CD4-positive, alpha-beta T cell treated with Interleukin-21 for 1 hour (primary cell): Measurements from ENCODE around the gene SPOCK1.
"Not testable (repeated sequence)": the region's sequence is repeated elsewhere in the genome, so short reads cannot be mapped to it uniquely, and the experiment has no call there.

Experiments used
- DNase-seq: peaks from one replicate; pipeline ENCODE4 v3.0.0-alpha.2; 2020

SPOCK1 gene

DNA sequence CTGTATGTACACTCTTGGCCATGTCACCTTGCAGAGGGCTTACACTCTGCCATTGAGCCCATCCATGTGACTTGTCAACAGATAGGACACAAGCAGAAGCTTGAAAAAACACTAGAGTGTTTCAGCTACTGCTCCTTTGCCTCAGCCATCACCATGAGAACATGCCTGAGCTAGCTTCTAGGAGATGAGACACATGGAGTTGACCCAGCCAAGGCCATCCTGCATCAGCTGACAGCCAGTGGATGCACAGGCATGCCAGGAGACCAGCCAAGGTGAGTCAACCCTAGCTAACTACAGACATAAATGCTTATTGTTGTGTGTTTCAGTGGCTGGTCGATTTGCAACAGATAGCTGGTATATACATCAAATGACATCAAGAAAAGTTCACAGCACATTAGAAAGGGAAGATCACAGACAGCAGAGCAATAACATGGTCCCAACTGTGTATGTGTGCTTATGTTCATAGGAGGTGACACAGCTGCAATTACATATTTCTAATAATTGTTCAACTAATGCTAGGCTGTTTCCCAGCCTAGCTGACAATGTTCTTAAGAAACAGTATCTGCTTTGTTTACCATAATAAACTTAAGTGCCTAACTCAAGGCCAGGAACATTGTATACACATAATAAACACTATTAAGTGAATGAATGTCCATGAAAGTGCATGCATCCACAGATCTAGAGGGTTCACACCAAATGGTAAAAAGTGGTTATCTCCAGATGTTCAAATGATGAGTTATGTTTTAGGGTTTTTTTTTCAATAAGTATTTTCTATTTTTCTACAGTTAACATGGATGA, 105.7 kb downstream of the SPOCK1 start:
- no peak for DNase-seq

DNA sequence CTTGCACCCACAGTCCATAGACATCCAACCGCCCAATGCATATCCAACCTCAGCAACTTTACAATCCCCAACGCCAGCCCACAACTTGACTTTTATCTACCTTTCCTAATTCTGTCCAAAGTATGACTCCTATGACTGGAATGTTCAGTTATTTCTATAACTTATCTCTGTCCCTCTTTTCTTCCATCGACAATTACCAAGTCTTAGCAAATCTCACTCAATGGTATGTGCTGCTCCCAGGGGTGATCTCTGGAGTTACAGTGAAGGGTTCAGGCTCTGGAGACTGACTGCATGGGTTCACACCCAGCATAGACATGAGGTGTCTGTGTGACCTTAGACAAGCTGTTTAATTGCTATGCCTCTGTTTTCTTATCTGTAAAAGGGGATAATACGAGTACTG, 106.9 kb downstream of the SPOCK1 start:
- DNase-seq: no peak

DNA sequence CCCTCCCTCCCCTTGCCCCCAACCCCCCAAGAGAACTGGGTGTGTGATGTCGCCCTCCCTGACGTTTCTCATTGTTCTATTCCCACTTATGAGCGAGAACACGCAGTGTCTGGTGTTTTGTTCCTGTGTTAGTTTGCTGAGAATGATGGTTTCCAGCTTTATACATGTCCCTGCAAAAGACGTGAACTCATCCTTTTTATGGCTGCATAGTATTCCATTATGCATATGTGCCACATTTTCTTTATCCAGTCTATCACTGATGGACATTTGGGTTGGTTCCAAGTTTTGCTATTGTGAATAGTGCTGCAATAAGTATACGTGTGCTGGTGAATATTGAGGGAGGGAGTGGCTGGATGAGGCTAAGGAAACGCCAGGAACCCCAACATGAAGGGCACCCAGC, 108.1 kb downstream of the SPOCK1 start:
- DNase-seq: not testable (repeated sequence)

DNA sequence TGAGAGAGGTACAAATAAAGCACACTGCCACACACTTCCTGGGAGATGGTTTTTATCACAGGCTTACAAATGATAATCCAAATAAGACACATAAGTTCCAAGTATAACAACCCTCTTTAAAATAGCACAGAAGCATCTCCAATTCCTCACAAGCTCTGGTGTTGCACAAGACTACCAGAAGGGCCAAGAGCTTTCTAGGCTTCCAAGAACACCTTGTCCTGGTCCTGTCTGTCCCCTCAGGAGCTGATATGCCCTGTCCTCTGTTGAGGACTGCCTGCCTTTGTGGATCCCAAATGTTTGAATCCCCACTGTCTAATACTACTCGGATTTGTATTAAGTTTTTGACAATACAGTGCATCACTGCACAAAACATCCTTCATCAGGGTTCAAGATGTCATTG, 110.1 kb downstream of the SPOCK1 start:
- DNase-seq: no peak

DNA sequence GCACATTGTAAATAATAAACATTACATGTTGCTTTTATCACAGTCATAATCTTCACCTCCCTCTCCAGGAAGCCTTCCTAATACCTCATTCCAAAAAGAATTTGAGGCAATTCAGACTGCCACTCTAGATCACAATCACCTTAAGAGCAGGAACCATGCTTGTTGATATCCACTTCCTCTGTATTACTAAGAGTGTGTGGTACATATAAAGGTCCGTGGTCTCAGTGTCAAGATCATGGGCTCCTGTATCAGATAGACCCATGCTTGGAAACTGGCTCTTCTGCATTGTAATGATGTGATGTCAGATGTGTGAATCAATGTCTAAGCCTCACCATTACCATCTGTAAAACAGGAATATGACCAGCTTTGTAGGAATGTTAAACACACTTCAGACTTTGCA, 114.1 kb downstream of the SPOCK1 start:
- DNase-seq: no peak

DNA sequence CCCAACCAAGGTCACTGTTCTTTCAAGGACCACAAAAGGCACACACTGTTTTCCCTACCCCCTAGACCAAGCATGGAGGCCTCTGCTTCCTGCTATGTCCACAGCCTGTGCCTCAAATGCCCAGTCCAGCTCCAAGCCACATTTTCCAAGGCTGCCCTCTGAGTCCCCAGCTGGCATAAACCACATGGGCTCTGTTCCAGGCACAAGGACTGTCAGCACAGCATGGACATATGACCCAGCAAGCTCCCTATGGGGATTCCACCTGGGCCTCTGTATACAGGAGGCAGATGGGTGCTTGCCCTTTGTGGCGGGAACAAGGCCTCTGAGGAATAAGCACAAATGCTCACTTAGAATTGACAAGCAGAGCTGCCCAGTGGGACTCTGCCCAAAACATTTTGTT, 115.2 kb downstream of the SPOCK1 start:
- no peak for DNase-seq

DNA sequence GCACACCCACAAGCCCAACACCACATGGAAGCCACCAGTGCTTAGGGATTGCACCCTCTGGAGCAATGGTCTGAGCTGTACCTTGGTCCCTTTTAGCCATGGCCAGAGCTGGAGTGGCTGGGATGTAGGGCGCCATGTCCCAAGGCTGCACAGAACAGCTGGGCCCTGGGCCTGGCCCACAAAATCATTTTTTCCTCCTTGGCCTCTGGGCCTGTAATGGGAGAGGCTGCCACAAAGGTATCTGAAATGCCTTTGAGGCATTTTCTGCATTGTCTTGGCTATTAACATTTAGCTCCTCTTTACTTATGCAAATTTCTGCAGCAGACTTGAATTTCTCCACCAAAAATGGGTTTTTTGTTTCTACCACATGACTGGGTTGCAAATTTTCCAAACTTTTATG, 117.6 kb downstream of the SPOCK1 start:
- no peak for DNase-seq

DNA sequence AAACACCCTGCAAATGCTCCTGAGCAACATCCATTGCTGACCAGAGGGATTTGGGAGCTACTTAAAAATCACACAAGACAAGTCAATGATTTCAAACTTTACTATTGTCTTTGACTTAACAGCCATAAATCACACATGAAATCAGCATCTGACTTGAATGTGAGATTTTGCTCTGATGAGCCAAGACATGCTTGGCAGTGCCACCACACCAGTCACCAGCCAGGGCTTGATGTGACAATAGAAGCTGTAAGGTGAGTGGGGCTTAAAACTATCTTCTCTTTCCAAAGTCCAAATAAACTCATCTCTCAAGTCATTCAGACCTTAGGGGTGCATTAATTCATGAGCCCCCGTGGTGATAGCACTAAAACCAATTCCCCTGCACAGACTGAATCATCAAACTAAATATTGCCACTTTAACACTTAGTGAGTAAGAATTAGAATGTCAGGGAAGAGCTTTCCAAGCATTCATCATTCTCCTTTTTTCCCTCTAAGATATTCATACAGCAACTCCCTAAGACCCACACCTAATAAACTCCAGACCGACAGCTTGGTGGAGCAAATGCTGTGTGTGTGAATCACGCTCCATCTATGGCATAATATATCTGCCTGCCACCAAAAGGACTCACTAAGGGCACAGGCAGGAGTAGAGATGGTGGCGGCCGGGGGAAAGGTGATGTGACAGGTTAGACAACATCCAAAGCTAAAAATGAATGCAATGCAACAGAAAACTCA, 119.4 kb downstream of the SPOCK1 start:
- DNase-seq: no peak

DNA sequence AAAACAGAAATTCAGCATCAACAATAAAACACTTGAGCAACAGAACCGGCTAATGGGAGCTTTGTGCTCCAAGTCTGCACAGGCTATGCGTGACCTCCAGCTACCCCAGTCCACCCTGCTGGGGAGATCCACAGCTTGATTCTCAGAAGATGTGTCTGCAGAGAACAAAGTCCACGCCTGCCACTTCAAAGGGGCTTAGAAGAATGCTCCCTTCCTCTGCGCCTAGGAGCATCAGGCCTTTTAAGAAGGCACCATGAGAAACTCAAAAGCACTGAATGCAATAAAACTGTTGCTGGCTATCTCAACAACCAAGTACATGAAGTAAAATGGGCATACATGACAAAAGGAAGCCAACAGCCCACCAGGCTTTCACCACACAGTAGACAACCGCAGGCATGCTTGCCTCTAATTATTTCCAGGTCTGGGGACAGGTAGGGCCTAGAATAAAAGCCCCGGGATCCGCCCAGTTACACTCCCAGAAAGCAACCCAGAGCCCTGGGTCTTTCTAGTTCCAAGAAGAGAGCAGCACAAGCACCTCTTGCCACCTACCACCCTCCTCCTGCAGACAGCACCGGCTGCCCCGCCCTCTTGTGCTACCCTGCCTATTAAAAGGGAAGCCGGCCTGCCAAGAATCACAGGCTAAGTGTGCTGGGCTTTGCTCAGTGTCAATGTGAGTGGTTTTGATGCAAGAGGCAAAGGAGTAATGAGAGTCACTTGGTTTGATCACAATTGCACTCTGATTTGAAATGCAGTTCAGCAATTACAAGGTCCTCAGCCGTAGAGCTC, 123.2 kb downstream of the SPOCK1 start:
- no peak for DNase-seq

DNA sequence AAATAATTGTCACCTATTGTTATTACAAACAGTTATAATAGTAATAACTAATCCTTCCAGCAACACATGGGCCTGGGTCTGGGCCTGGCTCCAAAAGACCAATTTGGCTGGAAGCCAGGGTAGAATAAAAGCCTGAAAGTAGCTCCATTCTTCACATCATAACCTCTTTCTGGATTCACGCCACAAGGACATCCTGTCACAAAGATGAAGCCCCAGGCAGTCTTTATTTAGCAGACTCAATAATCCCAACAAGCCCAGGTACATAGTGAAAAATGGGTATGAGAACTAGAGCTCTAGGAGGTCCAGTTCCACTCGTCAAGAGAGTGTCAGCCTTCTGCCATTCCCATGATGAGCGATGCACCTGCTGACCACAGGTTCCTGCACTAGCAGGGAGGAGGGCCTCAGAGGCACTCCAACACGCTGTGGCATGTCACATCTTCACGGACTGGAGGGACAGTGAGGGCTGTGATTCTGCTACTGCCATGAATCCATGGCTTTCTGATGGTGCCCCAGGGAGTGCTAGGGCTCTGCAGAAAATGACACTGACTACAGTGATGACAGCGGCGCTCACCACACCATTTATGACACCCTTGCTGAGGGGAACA, 124.9 kb downstream of the SPOCK1 start:
- DNase-seq: no peak

DNA sequence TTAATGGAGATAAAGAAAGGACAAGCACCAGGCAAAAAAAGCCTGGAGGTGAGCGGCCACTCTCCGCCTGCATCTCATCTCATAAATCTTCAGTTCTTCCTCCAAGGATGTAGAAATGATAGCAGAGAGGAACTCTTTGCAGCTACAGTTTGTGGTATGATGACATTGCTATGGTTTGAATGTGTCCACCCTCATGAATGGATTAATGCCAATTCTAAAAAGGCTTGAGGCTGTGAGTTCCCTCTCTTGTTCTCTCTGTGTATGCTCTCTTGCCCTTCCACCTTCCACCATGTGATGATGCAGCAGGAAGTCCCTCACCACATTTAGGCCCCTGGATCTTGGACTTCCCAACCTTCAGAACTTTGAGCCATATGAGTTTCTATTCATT, 126.4 kb downstream of the SPOCK1 start:
- no peak for DNase-seq

DNA sequence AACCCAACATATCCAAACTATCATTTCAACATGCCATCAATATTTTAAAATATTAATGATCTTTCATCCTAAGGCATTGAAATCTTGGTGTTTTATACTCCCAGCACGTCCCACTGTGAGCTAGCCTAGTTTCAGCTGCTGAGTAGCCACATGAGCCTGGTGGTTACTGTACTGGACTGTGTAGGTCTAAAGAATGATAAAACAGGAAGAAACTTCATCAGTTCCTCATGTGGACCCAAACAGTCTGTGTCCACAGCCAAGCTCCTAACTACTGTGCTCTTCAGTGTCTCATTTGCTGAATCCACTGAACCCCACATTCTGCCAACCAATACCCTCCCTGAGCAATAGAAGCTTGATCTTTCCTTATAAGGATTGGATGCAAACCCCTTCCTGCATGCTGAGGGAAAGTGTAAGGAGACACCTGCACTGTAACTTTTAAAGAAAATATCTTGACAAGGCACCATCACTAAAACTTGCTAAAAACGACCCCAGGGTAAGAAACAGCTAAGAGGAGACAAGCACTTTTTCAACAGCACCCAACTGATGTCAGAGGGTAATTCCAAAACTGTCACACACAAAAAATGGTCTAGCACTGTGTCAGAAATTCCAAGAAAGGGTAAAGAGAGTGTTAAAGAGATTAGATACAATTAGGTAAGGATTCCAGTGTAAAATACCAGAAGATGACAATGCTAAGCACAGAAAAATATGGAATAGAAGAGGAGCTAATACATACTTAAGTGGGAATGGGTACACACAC, 126.9 kb downstream of the SPOCK1 start:
- DNase-seq: no peak

DNA sequence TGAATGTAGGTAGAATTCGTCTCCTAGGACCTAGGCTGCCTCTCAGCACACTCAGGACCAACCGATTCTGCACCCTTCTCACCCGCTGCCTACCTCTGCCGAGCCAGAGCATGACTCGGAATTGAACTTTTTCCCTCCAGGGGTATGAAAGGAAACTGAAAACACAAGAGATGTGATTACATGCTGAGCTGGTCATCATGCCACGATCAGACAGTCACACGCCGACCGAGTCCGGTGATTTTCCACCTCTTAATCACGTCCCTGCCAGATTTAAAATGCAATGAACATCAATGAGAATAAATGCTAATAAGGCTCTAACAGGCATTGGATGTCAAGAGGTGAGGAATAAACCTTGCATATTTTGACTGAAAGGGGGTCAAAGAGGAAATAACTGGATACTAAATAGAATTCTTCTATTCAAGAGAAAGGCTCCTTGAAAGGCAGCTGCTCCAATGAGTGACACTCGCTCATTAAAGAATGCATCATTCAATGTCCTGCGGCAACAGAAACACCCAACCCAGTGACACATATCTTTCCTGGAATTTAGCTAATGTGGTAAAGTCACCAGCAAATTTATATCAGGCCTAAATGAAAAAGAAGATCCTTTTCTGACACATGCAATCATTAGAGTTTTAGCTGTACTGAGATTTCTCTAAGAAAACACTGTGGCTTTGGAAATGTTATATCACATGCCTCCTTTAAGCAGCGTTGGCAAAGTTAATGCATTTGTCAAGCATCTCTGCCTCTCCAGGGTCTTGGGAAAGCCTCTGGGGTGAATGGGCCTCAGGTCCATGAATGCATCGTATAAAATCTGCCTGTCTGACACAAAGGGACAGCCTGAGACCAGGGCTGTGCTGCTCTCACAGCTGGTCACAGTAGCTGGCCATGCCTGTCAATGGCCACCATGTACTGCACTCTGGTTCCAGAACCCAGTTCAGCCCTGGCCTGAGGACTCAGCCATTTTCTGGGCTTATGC, 128.7 kb downstream of the SPOCK1 start:
- no peak for DNase-seq

DNA sequence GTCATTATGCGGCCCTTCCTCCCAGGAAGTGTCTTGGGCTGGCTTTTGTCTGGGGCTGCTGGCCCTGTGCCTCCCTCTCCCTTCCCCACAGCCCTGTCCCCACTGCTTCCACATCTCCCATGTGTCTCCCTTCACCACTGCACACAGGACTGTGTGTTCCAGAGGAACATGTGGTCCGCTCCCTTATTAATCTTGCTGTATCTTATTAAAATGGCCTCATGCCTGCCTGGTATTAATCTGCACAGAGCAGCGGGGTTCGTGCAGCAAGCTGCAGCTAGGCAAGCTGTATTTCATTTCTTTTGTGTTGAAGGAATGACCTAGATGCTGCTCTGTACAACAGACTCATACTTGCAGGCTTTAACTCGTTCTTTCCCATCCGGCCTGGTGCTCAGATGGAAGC, 130.5 kb downstream of the SPOCK1 start:
- no peak for DNase-seq

DNA sequence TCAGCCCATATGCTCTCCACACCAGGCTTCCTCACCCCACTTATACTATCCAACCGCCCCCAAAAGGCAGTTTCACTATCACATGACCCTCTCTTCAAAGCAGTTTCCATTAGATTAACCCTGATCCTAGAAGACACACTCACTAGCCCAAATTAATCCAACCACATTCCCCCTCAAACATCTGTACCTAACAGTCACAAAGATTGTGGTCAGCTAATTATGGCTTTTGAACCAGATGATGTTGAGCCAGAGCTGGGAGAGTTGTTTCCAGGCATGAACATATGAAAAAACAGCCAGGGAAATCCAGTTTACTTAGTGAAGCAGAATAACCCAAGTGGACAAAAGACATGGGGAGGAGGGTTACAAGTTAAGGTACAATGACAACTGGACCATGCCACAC, 131.2 kb downstream of the SPOCK1 start:
- no peak for DNase-seq

DNA sequence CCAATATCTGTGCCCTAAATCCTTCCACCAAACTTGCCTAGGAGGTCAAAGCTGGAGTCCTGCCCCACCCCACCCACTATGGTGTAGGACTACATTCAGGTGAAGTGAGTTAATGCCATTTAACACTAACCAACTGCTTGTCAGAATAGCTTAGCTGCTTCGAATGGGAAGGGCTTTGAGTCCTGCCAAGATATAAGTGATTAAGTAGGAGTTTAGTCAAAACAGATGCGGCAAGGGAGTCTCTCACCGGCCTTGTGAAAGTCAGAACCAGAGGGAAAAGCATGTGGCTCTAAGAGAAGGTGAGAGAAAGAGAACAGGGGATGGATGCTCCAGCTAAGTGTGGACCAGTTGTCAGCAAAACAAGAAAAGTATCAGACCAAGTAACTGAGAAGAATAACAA, 132.6 kb downstream of the SPOCK1 start:
- no peak for DNase-seq

DNA sequence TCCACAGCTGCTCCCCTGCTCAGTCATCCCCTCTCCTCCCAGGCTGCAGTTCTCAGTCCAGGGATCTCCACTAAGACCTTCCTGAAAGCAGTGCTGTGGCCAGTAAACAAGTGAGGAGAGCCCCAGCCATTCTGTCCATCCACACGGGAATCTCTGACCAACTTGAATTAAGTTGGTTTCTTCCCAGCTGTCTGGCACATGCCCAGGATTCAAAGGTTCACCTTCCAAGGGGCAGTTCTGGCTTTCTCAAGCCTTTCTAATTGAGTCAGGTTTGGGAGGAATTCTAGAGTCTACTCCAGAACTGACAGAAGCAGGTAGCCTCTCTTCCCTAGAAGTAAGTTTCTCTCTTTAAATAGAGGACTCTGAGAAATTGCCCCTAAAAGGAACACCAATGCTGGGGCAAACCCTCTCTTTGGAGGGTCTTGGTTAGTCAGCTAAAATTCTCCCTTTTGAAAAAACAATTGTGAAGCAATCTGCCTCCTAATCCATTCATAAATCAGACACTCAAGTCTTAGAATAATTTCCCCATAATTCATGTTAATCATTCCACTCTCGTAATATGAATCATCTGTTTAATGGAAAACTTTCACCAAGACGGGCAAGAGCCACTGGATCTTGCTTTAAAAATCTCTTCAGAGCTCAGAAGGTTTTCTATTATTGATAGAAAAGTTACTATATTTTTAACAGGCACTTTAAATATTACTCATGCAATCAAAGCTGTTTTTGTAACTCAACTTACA, 133.8 kb downstream of the SPOCK1 start:
- no peak for DNase-seq

DNA sequence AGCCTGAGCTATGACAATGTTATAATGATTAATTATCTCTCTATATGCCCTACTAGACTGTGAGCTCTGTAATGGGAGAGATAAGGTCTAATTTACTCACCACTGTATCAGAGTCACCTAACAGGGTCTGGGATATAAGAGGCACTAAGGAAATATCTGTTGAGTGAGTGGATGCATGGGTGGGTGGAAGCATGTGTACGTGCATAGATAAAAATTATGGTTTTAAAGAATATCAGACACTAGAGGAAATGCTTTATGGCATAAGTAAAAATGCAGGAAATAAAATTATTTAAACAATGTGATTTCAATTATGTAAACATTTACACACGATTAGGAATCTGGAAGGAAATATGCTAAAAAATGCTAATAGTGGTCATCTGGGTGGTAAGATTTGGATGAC, 137.8 kb downstream of the SPOCK1 start:
- no peak for DNase-seq

DNA sequence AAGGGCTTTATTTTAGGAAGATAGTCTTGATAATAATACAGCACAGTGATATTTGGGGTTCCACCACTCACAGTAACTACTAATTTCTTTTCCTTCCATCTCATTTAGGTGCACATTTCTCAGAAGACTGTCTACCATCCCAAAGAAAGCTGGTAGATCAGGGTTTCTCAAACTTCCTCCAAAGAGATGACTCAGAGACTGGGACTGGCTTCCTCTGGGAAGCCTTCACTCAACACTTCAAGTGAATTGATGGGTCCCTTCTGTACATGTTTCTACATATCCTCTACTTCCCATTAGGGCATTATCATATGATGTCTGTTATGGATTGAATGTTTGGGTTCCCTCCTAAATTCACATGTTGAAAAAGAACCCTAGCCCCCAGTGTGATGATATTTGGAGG, 138.5 kb downstream of the SPOCK1 start:
- DNase-seq: no peak

DNA sequence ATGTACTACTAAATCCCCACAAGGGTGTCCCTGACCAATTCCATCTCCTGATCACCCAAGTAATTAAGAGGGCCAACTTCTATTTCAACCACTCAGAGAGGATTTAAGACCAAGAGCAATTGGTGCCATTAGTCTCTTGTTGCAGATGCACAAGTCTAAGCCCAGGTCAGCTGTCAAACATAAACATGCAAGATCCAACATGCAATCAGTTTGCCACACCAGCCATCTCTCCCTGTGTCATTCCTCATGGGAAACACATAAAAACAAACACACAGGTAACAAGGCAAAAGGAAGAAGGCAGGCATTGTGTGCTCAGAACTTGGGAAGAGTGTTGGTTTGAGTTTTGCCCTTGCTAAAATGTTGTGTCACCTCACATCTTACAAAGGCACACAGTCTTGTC, 139.2 kb downstream of the SPOCK1 start:
- no peak for DNase-seq

DNA sequence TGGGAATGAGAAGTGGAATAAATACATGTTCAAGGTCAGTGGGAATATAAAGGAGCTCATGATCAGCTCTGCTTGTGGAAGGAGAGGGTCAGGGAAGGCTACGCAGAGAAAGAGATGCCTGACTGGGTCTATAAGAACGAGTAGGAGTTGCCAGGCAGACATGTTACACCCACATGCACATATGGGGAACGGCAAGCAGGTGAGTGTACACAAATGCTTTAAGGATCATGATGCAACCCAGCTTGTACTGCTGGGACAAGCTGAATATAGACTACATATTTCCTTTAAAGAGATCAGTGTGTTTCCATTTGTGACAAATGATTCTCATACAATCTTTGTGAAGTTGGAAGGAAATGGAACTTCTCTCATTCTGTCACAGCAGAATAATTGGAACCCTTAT, 141.7 kb downstream of the SPOCK1 start:
- no peak for DNase-seq
